ENCODE results near the gene HTT.

HTT gene

GRCh38 chr4:3203971-3204431, 129.5 kb downstream of the HTT start:
- DNase-seq, result no peak

- no peak for DNase-seq
Measured at GRCh38 chr4:3205995-3206394, 131.5 kb downstream of the HTT start.

- DNase-seq, result no peak
Measured at GRCh38 chr4:3206439-3207100, 132.1 kb downstream of the HTT start.

GRCh38 chr4:3207531-3208037, 133.1 kb downstream of the HTT start:
- DNase-seq, result no peak

- DNase-seq, result no peak
Measured at GRCh38 chr4:3208826-3209225, 134.3 kb downstream of the HTT start.

GRCh38 chr4:3209551-3210325, 135.3 kb downstream of the HTT start:
- no peak for DNase-seq

- DNase-seq, result no peak
Measured at GRCh38 chr4:3210467-3210866, 136.0 kb downstream of the HTT start.

- no peak for DNase-seq
Measured at GRCh38 chr4:3211866-3212265, 137.4 kb downstream of the HTT start.

GRCh38 chr4:3212391-3213105, 138.1 kb downstream of the HTT start:
- DNase-seq, result no peak

GRCh38 chr4:3213106-3213425, 138.6 kb downstream of the HTT start:
- DNase-seq, result no peak

- no peak for DNase-seq
Measured at GRCh38 chr4:3213661-3214250, 139.3 kb downstream of the HTT start.

GRCh38 chr4:3215256-3215655, 140.8 kb downstream of the HTT start:
- no peak for DNase-seq

- DNase-seq, result no peak
Measured at GRCh38 chr4:3215733-3216132, 141.3 kb downstream of the HTT start.

- no peak for DNase-seq
Measured at GRCh38 chr4:3217266-3217665, 142.8 kb downstream of the HTT start.

GRCh38 chr4:3217771-3218170, 143.3 kb downstream of the HTT start:
- DNase-seq, result no peak

- no peak for DNase-seq
Measured at GRCh38 chr4:3218824-3219760, 144.6 kb downstream of the HTT start.

- DNase-seq, result no peak
Measured at GRCh38 chr4:3219761-3220475, 145.4 kb downstream of the HTT start.

- no peak for DNase-seq
Measured at GRCh38 chr4:3220476-3221183, 146.1 kb downstream of the HTT start.

- no peak for DNase-seq
Measured at GRCh38 chr4:3221184-3221494, 146.7 kb downstream of the HTT start.

- no peak for DNase-seq
Measured at GRCh38 chr4:3221996-3222395, 147.5 kb downstream of the HTT start.

GRCh38 chr4:3223346-3223745, 148.9 kb downstream of the HTT start:
- no peak for DNase-seq
